ENCODE results near the gene ARHGAP26.

- TF ChIP-seq CTCF (IDR thresholded peaks at IDR 0.05) (no peak), EP300 (IDR thresholded peaks at IDR 0.05) (no peak), POLR2AphosphoS5 (IDR thresholded peaks at IDR 0.05) (no peak)
Measured at GRCh38 chr5:143248391-143248790, 478.2 kb downstream of the ARHGAP26 start.
